Activated gamma-delta T cell treated with anti-CD3 and anti-CD28 coated beads, Interleukin-2, amount 50 U/mL, for 16 hours (primary cell): ENCODE data around the gene AUP1.
A peak's percentile ranks its signal among the peaks of the same experiment; 100 is the strongest.

Experiments
- DNase-seq: peaks from one replicate; pipeline ENCODE4 v3.0.0-alpha.2; 2020; ENCODE audit warnings: low read depth

The AUP1 gene

DNA sequence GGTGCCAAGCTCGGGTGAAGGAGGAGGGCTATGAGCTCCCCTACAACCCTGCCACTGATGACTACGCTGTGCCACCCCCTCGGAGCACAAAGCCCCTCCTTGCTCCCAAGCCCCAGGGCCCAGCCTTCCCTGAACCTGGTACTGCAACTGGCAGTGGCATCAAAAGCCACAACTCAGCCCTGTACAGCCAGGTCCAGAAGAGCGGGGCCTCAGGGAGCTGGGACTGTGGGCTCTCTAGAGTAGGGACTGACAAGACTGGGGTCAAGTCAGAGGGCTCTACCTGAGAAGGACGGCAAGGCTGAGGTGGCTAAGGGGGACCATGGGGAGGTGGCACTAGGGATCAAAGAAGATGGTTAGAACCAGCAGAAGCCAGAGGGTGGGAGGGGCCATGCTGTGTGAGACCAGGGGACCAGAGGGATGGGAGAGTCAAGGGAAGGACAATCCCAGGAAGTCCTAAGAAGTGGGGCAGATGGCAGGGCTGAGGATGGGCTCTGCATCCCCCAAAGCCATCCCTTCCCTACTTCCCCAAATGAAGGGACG lies 27.4 kb upstream of the AUP1 start:
- no peak for DNase-seq

DNA sequence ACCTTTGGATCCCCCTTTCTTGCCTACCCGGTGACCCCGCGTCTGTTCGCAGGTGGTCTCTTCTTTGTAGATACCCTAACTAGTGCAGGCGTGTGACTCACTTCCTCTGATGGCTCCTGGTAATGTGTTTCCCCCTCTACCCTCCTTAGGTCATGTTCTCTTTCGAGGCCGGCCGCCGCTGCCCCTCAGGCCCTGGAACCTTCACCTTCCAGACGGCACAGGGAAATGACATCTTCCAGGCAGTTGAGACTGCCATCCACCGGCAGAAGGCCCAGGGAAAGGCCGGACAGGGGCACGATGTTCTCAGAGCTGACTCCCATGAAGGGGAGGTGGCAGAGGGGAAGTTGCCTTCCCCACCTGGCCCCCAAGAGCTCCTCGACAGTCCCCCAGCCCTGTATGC lies 26.7 kb upstream of the AUP1 start:
- DNase-seq, result no peak

DNA sequence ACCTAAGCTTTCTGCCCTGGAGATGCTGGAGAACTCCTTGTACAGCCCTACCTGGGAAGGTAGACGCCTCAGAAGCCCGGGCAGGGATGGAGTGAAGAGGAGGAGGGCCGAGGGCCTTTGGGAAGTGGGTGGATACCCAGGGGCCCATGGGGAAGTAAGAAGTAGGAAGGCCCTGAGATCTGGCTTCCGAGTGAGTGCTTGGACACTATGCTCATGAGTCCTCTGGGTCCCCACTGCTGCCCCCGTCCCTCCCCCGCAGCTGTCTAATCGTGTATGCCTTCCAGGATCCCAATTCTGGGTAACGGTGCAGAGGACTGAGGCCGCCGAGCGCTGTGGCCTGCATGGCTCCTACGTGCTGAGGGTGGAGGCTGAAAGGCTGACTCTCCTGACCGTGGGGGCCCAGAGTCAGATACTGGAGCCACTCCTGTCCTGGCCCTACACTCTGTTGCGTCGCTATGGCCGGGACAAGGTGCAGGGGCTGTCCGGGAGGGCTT lies 26.2 kb upstream of the AUP1 start:
- DNase-seq, result no peak

DNA sequence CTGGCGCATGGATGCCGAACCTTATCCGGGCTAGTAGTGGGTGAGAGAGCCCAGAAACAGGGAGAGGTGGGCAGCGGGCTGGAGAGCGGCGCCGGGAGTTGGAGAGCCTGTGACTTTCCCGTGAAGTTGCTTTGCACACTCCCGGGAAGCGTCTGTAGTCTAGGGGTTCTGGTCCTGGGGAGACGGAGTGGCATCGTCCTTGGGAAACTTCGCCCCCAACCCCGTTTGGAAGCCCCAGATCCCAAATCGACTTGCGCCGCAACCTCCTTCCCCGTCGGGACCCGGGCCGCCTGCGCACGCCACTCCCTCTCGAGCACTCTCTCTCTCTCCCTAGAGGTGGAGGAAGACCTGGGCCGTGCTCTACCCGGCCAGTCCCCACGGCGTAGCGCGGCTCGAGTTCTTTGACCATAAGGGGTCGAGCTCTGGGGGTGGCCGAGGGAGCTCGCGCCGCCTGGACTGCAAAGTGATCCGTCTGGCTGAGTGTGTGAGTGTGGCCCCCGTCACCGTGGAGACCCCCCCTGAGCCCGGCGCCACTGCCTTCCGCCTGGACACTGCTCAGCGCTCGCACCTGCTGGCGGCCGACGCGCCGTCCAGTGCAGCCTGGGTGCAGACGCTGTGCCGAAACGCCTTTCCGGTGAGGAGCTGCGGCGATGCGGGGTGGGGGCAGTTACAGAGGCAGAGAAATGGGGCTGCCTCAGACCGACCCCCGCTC lies 25.5 kb upstream of the AUP1 start:
- DNase-seq, result peak; percentile 15

DNA sequence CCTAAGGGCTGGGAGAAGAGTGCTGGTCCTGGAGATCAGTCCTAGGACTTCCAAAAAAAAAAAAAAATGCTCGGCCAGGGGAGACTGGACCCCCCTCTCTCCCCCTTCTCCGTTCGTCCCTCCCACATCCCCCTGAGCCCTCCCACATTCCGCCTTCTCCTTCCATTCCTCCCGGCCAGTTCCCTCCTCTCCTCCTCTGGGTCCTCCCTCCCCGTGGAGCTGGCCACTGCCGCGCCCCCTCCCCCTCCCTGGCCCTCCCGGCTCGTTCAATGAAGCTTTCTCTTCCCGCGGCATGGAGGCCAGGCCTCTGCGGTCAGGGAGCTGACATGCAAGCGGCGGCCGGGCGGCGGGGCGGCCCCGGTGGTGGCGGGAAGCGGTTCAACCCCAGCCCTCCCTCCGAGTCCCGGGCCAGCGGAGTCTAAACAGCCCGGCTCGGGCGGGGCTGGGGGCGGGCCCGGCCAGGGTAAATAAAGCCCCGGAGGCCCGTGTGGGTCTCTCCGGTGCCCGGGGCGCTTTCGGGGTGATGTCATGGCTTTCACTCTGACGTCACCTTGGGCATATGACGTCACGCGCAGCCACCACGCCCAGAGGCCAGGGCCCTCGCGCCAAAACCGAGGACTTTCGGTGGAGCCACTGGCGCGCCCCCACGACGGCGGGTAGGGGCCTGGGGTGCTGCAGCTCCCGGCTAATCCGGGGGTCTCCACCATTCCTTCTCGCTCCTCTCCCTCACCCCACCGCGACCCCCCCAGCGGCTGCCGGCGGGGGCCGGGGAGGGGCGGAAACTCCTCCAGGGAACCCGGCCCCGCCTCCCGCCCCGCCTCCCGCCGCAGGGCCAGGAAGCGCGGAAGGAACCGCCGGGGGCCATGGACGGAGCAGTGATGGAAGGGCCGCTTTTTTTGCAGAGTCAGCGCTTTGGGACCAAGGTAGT lies 24.6 kb upstream of the AUP1 start, which contains the start of the genes DOK1 and LOXL3:
Gene DOK1, plus strand, starts transcription at position 829 of the 928 bp plus-strand sequence. Its CDS starts 35 bp downstream, at position 864.
Gene LOXL3, minus strand, starts transcription at position 51 of the 928 bp plus-strand sequence. CDS start 1,308 bp downstream, outside the sequence.
- DNase-seq, result peak; percentile 68

DNA sequence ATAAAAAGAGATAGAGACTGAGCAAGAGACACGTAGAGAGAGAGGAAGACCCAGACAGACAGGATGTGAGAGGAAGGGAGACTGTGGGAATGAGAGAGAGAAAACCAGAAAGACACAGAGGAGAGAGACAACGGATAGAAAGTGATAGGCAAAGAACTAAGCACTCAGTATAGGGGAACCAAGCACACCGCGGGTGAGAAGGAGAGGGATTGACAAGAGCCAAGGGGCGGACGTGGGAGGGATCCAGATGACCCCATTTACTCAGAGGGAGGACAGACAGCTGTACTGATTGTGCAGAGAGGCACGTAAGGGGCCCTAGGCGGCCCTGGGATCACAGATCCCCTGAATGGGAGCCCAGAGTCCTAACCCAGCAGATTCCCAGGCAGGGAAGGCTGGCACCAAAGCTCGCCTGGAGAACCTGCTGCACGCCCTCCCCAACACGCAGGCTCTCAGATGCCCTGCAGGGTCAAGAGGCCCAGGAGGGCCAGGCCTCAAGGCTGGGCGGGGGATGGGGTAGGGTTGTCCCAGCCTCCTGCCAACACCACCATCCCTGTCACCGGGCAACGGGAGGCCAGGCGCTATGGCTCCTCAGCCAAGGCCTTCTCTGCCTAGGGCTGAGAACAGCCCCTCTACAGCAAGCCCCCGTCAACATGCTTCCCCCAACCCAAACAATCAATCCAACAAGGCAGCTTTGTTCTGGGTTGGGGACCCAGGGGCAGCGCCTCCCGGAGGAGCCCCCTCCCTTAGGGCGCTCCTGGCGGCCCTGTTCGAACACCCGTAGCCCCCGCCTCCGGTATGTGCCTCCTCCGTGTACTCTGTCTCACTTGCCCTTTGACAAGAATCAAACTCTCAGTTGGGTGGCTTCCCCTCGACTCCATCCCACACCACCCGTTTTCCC lies 23.7 kb upstream of the AUP1 start:
- DNase-seq, result no peak

DNA sequence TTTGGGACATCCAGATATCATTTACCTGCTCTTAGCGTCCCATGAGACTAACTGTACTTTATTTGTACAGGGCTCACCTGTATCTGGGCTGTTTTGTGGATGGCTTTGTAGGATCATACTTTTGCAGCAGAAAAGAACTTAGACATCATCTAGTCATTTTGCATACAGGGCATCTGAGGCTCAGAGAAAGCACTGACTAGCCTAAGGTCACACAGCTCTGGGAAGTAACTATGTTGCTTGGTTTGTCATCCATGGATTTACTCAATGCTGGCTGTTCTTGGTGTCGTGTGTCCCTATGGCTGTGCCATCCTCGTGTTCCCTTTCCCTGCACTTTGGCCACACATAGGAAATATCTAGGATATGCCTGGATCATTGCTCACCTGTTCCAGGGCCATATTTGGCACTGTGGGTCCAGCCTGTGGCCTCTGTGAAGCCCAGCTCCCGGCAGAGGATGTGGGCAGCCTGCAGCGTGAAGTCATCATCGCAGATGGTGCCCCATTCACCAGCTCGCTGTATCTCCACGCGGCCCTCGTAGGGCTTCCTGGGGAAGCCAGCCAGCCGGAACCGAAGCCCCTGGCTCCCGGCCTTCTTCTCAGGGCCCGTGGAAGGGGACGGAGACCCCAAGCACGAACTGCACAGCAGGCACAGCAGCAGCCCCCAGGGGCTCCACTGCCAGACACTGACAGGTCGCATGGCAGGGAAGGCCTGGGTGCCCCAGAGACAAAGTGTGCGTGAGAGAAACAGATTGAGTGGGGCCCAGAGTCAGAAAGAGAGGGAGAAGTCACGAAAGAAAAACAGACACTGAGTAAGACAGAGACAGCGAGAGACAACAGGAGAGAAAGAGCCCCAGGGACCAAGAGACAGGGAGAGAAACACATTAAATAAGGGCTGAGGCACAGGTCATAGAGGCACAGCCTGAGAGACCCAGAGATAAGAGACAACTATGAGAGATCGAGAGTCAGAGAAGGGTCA lies 22.7 kb upstream of the AUP1 start:
- DNase-seq, result no peak

DNA sequence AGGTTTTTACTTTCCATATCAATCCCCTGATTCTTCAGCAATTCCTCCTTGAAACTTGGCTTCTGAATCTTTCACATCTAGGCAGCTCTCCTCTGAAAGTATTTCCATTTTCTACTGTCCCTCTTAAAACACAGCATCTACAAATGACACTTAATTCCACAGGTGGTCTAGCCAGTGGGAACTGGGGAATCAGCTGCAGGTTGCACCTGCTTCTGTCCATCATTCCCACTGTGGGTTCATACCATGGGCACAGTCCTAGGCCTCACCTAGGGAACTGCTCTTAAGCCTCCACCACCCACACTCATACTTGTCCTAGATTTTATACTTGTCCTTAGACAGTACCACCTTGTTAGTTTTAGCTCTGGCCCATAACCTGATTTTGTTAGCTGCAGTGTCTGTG lies 22.0 kb upstream of the AUP1 start:
- DNase-seq, result no peak

DNA sequence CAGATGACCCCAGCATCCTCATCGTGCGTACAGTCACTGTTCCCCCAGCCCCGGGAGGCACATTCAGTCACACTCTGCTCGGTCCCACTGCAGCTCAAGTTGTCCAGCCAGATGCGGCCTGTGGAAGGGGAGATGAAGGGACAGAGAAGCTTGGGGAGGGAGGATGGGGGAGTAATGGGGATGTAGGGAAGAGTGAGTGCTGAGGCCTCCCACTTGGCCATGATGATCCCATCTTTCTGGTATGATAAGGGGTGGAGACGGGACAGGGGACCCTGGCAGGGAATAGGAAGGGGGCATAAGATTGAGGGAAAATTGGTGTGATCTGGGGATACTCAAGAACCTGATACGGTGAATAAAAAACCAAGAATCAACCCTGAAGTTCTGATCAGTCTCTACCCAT lies 20.7 kb upstream of the AUP1 start:
- no peak for DNase-seq

DNA sequence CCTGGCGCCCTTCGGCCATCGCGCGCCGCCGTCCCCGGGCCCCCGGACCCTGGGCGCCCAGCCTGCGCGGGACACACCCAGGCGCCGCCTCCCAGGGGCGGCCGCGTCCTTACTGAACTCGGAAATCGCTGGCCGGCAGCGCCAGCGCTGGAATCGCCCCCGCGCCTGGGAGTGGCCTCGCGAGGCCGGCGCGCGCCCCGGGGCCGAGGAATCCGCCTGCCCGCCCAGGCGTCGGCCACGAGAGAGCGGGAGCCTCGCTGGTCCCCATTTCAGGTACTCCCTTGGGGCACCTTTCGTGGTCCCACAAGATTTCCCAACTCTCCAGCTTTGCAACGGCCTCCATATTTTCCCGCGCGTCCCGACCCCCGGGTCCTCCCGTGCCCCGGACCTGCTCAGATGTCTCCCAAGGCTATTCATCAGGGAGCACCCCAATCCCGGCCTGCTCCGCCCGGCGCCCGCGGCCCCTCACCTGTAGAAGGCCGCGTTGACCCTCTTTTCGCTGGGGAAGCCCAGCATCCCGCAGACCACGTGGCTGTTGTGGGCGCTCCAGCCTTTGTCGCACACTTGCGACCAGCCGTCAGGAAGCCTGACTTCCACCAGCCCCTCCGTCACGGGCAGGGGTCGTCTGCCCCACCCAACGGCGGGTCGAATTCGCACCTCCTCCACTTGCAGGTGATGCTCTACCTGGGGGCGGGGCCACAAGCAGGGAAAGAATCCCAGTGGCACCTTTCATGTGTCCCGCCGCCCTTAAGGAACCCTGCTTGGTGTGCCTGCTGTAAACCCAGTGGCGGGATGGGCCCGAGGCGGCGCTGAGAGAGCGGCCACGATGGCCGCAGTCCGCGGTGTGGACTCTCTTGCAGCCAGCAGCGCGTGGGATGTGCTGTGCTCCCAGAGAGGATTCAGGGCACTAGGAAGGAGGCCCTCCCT lies 19.7 kb upstream of the AUP1 start:
- no peak for DNase-seq

DNA sequence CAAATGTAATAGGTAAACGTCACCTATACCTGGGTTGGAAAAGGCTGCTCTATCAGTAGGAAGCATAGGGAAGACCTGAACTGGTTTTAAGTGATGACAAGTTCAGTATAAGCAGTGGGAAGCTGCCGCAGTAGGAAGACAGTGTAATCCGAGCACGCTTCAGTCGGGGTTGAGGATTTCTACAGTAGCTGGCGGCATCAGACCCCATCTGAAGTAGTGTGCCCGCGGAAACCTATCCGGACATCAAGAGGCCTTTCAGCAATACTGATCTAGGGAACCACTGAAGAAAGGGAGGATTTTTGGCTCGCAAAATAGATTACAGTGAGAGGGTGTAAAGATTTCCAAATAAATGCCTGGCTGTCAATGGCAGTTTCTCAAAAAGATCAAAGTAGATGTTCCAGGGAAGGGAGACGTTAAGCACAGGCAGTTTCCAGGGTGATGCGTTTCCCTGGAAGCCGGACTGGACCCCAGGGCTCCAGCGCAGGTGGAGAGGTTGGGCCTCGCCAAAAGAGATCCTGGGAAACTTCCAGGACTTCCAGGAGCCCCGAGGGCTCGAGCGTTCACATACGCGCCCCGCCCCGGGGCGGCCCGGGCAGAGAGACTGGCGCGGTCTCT lies 18.9 kb upstream of the AUP1 start:
- no peak for DNase-seq

DNA sequence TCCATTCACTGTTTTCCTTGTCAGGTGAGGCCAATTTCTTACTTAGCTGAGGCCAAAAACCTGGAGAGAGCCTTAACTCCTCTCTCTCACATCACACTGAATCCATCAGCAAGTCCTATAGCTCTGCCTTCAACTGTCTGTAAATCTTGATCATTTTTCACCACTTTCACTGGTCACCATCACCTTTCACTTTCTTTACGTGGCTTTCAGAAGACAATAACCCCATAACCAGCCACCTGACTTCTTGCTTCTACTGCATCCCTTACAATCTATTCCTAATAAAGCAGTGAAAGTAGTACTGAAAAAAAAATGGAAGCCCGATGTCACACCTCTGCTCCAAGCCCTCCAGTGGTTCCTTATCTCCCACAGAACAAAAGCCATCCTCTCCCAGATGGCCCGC lies 16.5 kb upstream of the AUP1 start:
- DNase-seq, result no peak

DNA sequence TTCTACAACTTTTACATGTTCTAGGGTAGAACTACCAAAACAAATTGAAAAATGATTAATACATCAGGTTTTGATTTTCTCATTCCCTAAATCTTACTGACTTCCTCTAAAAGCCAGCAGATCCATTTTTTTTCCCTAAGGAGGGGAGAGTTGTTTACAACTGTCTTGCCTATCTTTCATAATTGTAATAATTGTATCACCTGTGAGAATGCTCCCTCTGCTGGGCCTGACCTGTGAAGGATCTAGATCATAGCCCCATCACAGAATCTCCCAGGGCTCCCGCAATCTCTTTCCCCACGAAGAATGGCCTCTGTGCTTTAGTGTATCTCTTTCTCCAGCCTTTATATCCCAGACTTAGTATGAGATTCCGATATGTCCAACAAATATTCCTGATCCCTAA lies 15.1 kb upstream of the AUP1 start:
- no peak for DNase-seq

DNA sequence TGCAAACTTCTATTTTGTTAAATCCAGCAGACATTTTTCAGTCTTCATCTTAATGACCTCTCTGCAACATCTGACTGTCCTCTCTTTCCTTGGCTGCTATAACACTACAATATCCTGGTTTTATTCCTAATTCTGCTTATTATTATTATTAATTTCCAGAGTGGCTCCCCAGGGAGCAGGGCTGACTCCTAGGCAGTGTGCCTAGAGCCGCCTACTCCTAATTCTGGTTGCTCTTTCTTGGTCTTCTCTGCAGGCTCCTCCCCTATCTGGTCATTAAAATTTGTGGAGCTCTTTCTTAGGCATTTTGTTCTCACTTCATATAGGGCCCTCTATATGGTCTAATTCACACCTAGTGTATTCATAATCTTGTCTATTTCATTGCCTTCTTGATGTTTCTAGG lies 13.5 kb upstream of the AUP1 start:
- DNase-seq, result no peak

DNA sequence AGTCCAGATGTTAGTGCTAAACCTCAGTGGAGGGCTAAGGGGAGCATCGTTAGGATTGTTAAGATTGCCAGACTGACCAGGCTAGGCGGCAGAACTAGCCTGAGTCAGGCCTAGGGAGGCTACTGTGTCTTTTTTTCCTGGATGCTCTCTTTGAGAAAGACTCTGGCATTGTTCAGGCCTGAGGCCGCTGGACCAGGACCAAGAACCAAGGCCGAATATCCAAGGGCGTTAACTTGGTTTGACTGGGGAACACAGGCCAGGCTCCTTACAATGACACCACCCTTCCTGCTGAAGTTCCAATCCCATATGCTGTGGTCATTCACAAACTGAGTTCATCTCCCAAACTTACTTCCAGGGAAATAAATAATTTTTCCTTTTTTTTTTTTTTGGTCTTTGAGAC lies 10.8 kb upstream of the AUP1 start:
- no peak for DNase-seq

DNA sequence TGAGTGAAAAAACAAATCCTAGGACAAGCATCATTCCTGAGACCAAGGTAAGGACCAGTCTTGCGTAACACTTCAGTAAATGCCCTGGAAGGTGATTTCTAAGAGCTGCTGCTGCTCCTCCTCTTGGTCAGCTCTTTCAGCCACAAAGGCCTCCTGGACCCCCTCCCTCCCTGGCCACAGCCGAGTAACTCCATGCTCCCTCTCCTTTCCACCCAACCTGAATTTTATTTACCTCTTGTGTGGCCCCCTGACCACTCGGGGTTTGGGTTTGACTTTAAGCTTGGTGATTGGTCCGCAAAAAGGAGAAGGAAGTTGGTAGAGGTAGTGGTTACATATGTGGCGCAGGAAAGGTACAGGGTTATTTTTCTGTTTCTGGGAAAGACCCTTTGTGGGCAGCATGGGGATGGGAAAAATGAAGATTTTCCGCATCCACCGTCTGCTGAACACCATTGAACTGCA lies 9.4 kb upstream of the AUP1 start:
- no peak for DNase-seq

DNA sequence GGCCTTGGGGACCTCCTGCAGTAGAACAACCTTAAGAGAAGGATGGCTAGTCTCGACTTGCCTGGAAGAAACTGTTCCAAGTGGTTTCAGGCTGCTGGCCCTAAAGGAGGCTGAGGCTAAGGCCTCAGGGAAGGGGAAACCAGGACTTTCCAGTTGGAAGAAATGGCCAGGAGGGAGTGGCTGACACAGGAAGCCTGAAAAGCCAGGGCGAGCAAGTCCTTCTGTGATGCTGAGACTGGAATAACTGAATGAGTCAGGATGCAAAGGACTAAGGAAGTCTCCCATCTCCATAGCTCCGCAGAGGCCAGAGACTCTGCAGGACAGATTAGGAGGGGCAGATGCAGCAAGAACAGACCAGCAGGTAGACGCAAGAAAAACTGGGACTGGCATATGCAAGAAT lies 7.6 kb upstream of the AUP1 start:
- no peak for DNase-seq

DNA sequence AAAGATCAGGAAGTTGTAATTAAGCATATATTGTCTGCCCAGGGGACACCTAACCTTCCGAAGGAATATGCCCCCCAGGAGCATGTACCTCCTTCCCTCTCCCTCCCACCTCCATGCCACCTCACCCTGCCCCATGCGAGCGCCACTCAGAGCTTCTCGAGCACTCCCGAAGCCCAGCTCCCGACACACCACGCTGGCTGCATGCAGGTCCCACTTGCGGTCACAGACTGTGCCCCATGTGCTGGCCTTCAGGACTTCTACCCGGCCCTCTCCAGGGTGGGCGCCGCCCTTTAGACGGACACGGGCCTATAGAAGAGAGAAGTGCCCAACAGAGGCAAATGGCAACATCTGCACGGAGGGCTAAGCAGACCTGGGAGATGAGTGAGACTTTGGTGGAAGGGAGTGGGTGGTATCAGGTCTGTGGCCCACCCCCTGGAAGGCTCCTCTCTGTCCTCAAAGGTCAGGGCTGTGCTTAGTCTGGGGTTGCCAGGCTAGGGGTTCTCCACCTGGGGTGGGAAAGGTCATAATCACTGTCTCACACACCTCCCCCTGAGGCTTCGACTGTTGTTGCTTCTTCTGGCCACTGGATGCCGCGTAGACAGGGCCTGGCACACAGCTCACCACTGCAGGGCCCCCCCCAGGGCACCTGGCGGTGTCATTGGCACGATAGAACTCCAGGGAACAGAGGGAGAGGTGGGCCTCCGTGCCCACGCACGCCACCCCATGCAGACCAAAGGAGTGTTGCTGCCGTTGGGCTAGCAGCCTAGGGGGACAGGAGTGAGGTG lies 6.9 kb upstream of the AUP1 start:
- DNase-seq, result no peak
